A204.1 (cell line): Measurements from ENCODE around the gene FNDC3B.
A peak's percentile ranks its signal among the peaks of the same experiment; 100 is the strongest.
"Not testable (repeated sequence)": the region's sequence is repeated elsewhere in the genome, so short reads cannot be mapped to it uniquely, and the experiment has no call there.

Source experiments
- FAIRE-seq: peaks from 2 replicates; lab custom pipeline; 2012; peaks lifted over from hg19 to GRCh38; lab: Jason Lieb, UNC

FNDC3B gene

GRCh38 chr3:172039436-172040077 is at the start of gene FNDC3B:
Gene FNDC3B, plus strand, starts transcription at chr3:172039578. Its CDS starts 72,902 bp downstream, at chr3:172112480.
- peak; percentile 53 for FAIRE-seq

GRCh38 chr3:171990239-171990638 is 49.1 kb upstream of the FNDC3B start:
- FAIRE-seq = not testable (repeated sequence)

- no peak for FAIRE-seq
These were observed 48.2 kb upstream of the FNDC3B start for GRCh38 chr3:171991166-171991565.

DNA sequence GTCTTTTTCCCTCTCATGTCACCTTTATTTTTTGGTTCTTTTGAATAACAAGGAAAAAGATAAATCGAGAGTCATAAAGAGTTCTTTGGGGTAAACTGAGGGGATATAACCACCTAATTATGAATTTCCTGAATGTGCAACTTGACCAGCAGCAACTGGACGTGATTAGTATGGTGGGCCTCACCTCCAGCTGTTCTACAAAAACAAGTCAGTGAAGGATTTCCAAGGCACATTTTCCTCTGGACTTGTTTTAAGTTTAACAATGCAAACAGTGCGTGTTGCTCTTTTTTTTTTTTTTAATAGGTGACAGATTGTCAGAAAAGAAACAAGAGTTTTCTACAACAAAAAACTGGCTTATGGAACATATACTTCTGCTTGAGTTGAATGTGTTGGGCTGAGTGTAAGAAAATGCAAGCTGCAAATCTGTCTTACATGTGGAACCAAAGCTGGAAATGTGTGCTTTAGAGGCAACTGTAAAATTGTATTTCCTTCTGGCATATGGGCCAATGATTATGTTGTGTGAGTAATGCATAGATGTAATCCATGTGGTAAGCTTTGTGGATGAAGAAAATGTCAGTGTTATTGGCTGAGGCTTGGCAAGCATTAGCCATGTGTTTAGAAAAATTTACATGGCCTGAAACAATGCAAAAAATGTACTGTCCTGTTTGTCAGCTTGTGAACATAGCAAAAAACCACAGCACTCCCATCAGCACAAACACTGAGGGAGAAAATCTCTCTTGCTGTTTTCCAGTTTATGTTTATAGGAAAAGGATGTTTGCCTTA is 44.5 kb upstream of the FNDC3B start:
- FAIRE-seq = no peak

GRCh38 chr3:171995486-171995885 is 43.9 kb upstream of the FNDC3B start:
- FAIRE-seq = no peak

GRCh38 chr3:171996178-171996817 is 43.1 kb upstream of the FNDC3B start:
- no peak for FAIRE-seq

DNA sequence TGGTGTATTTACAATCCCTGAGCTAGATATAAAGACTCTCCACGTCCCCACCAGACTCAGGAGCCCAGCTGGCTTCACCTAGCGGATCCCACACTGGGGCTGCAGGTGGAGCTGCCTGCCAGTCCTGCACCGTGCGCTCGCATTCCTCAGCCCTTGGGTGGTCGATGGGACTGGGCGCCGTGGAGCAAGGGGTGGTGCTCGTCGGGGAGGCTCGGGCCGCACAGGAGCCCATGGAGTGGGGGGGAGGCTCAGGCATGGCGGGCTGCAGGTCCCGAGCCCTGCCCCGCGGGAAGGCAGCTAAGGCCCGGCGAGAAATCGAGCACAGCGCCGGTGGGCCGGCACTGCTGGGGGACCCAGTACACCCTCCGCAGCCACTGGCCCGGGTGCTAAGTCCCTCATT is 40.6 kb upstream of the FNDC3B start:
- FAIRE-seq = not testable (repeated sequence)

DNA sequence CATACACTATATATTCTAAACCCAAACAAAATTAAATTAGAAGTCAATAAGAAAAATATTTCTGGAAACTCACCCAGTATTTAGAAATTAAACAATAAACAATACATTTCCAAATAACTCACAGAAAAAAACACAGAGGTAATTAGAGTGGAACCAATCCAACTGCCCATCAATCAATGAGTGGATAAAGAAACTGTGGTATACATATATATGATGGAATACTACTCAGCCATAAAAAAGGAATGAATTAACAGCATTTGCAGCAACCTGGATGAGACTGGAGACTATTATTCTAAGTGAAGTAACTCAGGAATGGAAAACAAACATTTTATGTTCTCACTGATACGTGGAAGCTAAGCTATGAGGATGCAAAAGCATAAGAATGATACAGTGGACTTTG is 37.8 kb upstream of the FNDC3B start:
- FAIRE-seq = not testable (repeated sequence)

DNA sequence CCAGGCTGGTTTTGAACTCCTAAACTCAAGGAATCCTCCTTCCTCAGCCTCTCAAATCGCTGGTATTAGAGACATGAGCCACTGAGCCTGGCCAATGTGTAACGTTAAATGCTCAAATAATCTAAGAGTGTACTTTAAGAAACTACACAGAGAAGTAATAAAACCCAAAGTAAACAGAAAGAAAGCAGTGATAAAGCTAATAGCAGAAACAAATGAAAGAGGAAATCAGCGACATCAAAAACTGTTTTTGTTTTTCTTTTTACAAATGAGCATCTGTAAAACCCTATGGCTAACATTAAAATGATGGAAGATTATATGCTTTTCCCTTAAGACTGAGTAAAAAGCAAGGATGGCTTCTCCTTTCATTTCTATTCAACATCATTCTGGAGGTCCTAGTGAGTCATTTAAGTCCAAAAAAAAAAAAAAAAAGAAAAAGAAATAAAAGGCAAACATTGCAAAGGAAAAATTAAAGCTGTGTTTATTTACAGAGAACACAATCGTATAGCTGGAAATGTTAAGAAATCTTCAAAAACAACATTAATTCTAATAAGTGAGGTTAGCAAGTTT is 36.8 kb upstream of the FNDC3B start:
- FAIRE-seq = no peak

DNA sequence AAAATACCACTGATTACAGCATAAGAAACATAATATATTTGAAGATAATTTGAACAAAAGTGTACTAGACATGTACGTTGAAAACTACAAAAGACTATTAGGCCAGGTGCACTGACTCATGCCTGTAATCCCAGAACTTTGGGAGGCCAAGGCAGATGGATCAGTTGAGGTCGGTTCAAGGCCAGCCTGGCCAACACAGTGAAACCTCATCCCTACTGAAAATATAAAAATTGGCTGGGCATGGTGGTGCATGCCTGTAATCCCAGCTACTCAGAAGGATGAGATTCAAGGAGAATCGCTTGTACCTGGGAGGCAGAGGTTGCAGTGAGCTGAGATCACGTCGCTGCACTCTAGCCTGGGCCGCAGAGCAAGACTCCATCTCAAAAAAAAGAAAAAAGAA is 36.2 kb upstream of the FNDC3B start:
- no peak for FAIRE-seq

- no peak for FAIRE-seq
These were observed 32.4 kb upstream of the FNDC3B start for GRCh38 chr3:172007065-172007370.

DNA sequence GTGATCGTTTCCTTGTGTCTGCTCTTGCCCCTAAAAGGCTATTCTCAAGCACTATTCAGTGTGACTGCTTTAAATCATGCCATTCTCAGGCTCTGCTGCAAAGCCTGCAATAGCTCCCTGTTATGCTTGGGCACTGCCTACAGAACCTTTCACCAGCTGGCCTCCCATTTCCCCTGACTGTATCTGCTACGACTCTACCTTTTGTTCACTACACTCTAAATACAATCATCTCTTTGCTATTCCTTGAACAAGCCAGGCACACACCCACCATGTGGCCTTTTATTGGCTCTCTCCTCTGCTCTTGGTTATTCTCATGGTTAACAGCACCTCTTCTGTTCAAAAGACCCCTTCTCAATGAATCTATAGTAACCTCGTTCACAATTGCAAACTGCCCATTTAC is 29.6 kb upstream of the FNDC3B start:
- FAIRE-seq = no peak

DNA sequence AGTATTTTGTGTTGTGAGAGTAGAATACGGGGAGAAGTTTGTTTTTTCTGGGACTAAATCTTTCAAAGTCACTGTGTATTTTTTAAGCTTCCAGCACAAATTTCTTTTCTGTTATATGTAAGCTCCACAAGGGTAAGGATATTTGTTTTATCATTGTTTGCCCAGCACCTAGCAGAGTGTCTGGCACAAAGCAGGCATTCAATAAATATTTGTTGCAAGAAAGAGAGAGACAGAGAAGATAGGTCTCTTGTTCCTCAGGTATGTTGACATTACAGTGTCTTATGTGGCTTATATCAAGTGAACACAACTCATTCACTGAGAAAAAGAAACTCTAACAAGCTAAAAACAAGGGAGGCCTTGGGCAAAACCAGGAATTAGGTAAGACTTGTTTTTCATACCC is 26.6 kb upstream of the FNDC3B start:
- FAIRE-seq = no peak

GRCh38 chr3:172014145-172014544 is 25.2 kb upstream of the FNDC3B start:
- FAIRE-seq = no peak

GRCh38 chr3:172018364-172018763 is 21.0 kb upstream of the FNDC3B start:
- no peak for FAIRE-seq

GRCh38 chr3:172020763-172021162 is 18.6 kb upstream of the FNDC3B start:
- FAIRE-seq = no peak

- no peak for FAIRE-seq
These were observed 18.2 kb upstream of the FNDC3B start for GRCh38 chr3:172021164-172021563.

DNA sequence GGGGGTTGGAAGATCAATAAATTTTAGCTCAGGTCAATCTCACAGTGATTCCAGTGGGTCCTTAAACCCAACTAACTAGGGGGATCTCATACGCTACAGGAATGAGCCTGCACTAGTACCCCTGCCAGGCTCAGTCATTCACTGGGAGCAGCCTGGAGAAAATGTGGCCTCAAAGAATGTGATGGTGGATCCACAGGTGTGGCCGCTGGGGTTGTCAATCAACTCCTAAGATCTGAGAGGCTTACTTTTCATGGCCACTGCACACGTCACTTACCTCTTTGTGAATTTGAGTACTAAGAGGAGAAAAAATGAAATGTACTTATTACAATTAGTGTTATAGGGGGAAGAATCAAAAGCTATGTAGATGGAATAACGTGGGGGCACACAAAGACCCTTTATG is 17.5 kb upstream of the FNDC3B start:
- no peak for FAIRE-seq

DNA sequence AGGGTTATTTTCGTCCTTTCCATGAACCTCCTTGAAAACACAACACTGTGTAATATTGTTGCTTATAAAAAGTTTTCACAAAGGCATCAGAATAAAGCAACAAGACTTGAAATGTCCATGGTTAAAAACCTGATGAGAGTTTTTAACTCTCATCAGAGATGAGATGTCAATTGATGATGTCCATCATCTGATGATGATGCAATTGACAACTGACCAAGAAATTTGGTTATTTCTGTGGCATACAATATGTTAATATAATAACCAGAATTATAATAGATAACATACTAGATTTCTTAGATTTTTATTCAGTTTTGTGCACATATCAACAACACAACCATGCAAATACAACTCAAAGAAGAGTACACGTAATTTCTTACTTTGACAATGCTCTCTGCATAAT is 15.5 kb upstream of the FNDC3B start:
- no peak for FAIRE-seq

DNA sequence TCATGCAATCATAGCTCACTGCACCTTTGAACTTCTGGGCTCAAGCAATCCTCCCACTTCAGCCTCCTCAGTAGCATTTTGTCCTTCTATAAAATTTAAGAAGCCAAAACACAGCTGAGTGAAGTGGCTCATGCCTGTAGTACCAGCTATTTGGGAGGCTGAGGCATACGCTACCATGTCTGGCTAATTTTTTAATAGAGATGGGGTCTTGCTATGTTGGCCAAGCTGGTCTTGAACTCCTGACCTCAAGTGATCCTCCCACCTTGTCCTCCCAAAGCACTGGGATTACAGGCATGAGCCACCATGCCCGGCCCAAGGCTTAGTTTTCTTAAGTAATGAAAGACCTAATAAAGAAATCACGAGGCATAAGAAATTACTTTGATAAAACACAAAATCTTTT is 14.7 kb upstream of the FNDC3B start:
- no peak for FAIRE-seq

- no peak for FAIRE-seq
These were observed 9.8 kb upstream of the FNDC3B start for GRCh38 chr3:172029425-172030098.

- FAIRE-seq = no peak
These were observed 9.2 kb upstream of the FNDC3B start for GRCh38 chr3:172030181-172030580.

GRCh38 chr3:172031996-172032395 is 7.4 kb upstream of the FNDC3B start:
- no peak for FAIRE-seq
